ENCODE data around the gene ZCCHC24. TPM values are rescaled to one million over a fixed set of nuclear protein-coding genes. Genes with fewer than 3 reads are reported as not detected.

ZCCHC24 gene
- total RNA-seq, 1 donor from 2014 or later = 31.8 TPM

- Mint-ChIP-seq H3K4me3 (no peak overlapping the region), H3K27me3 (ENCODE audit: low read depth) (peaks cover 7% of the 10 kb centered on the region), H3K9me3 (no peaks in the 10 kb centered on the region), H3K36me3 (no peaks in the 10 kb centered on the region), H3K4me1 (no peaks in the 10 kb centered on the region), H3K27ac (no peak overlapping the region)
- no peak for TF ChIP-seq CTCF (IDR thresholded peaks at IDR 0.05; ENCODE audit: unreplicated experiment)
- DNase-seq (ENCODE audit: low spot score in 2 of 2, unreplicated experiment in 2 of 2) = no peak
Observed at GRCh38 chr10:79472951-79473350, 27.5 kb upstream of the ZCCHC24 start.

GRCh38 chr10:79472449-79472848 is 27.0 kb upstream of the ZCCHC24 start:
- DNase-seq (ENCODE audit: low spot score in 2 of 2, unreplicated experiment in 2 of 2) = no peak
- H3K27me3 Mint-ChIP-seq (ENCODE audit: low read depth) = peaks cover 8% of the 10 kb centered on the region
- H3K4me3 Mint-ChIP-seq = no peak overlapping the region
- no peak overlapping the region for H3K27ac Mint-ChIP-seq
- H3K36me3 Mint-ChIP-seq = no peaks in the 10 kb centered on the region
- H3K9me3 Mint-ChIP-seq = no peaks in the 10 kb centered on the region
- TF ChIP-seq CTCF (IDR thresholded peaks at IDR 0.05; ENCODE audit: unreplicated experiment) = no peak
- peaks cover 1% of the 10 kb centered on the region for H3K4me1 Mint-ChIP-seq

GRCh38 chr10:79471776-79472175 is 26.4 kb upstream of the ZCCHC24 start:
- Mint-ChIP-seq H3K27ac (no peak overlapping the region), H3K27me3 (ENCODE audit: low read depth) (peaks cover 8% of the 10 kb centered on the region), H3K4me3 (no peak overlapping the region), H3K4me1 (peaks cover 2% of the 10 kb centered on the region), H3K9me3 (no peaks in the 10 kb centered on the region), H3K36me3 (no peaks in the 10 kb centered on the region)
- DNase-seq (ENCODE audit: low spot score in 2 of 2, unreplicated experiment in 2 of 2) = no peak
- no peak for TF ChIP-seq CTCF (IDR thresholded peaks at IDR 0.05; ENCODE audit: unreplicated experiment)

GRCh38 chr10:79470096-79470495 is 24.7 kb upstream of the ZCCHC24 start:
- Mint-ChIP-seq H3K9me3 (no peaks in the 10 kb centered on the region), H3K4me3 (no peak overlapping the region), H3K27ac (no peak overlapping the region), H3K36me3 (no peaks in the 10 kb centered on the region), H3K27me3 (ENCODE audit: low read depth) (peaks cover 2% of the 10 kb centered on the region), H3K4me1 (peaks cover 2% of the 10 kb centered on the region)
- no peak for DNase-seq (ENCODE audit: low spot score in 2 of 2, unreplicated experiment in 2 of 2)
- TF ChIP-seq CTCF (IDR thresholded peaks at IDR 0.05; ENCODE audit: unreplicated experiment) = no peak

- no peak for DNase-seq (ENCODE audit: low spot score in 2 of 2, unreplicated experiment in 2 of 2)
- no peaks in the 10 kb centered on the region for H3K36me3 Mint-ChIP-seq
- no peaks in the 10 kb centered on the region for H3K9me3 Mint-ChIP-seq
- no peak for TF ChIP-seq CTCF (IDR thresholded peaks at IDR 0.05; ENCODE audit: unreplicated experiment)
- peaks cover 2% of the 10 kb centered on the region for H3K27me3 Mint-ChIP-seq (ENCODE audit: low read depth)
- H3K27ac Mint-ChIP-seq = no peak overlapping the region
- peaks cover 2% of the 10 kb centered on the region for H3K4me1 Mint-ChIP-seq
- H3K4me3 Mint-ChIP-seq = no peak overlapping the region
Observed at GRCh38 chr10:79468841-79469585, 23.6 kb upstream of the ZCCHC24 start.
